Muscle of leg (tissue), 11 donors: ENCODE measurements around the gene SIK1. TPM values are rescaled to one million over a fixed set of nuclear protein-coding genes. Genes with fewer than 3 reads are reported as not detected.
"Not testable (repeated sequence)": the region's sequence is repeated elsewhere in the genome, so short reads cannot be mapped to it uniquely, and the experiment has no call there.

Source experiments
- DNase-seq: peaks from one replicate; pipeline ENCODE4 v3.0.0; 2013
- H3K27ac ChIP-seq: one replicate; pipeline ENCODE4 v1.5.1; 2013; ENCODE audit warnings: mild to moderate bottlenecking, low read length, control low read depth
- H3K27me3 ChIP-seq: one replicate; pipeline ENCODE4 v1.6.1; 2013; ENCODE audit warnings: low read length; ENCODE audit not compliant: control insufficient read depth, insufficient read depth
- H3K36me3 ChIP-seq: one replicate; pipeline ENCODE4 v1.6.1; 2013; ENCODE audit warnings: low read length; ENCODE audit not compliant: control insufficient read depth, insufficient read depth
- H3K4me1 ChIP-seq: one replicate; pipeline ENCODE4 v1.6.1; 2013; ENCODE audit warnings: low read length; ENCODE audit not compliant: control insufficient read depth, insufficient read depth
- H3K4me3 ChIP-seq: one replicate; pipeline ENCODE4 v1.5.1; 2013; ENCODE audit warnings: low read length, control low read depth
- H3K9me3 ChIP-seq: replicated peaks from 2 replicates; pipeline ENCODE4 v1.6.1; 2013; ENCODE audit warnings: low read depth, low read length; ENCODE audit not compliant: control insufficient read depth
- WGBS: methylation state at CpG from one replicate; pipeline ENCODE4 v1.1.5; 2013; ENCODE audit warnings: missing lambda C conversion rate; ENCODE audit not compliant: insufficient coverage; 5-methylcytosine and 5-hydroxymethylcytosine counted together
- polyA plus RNA-seq, 8 donors: library from polyadenylated mRNA; unstranded; fragments of 120-200 nt; gene quantifications; one replicate each; pipeline versions ENCODE4 v1.2.1 to v1.2.3, GENCODE V29; 2013; ENCODE audit warnings: inconsistent platforms in 1 of 8, low replicate concordance in 1 of 8; ENCODE audit not compliant: insufficient read length in 8 of 8, insufficient read depth in 1 of 8
- total RNA-seq: library from RNA; stranded (reverse); fragments of 120-200 nt; gene quantifications from one replicate; pipeline ENCODE4 v1.2.4, GENCODE V29; 2013

The SIK1 gene
- total and polyA plus RNA-seq, 9 donors = 0.66 to 6.8 (median 2.1) TPM; not detected in 1

DNA sequence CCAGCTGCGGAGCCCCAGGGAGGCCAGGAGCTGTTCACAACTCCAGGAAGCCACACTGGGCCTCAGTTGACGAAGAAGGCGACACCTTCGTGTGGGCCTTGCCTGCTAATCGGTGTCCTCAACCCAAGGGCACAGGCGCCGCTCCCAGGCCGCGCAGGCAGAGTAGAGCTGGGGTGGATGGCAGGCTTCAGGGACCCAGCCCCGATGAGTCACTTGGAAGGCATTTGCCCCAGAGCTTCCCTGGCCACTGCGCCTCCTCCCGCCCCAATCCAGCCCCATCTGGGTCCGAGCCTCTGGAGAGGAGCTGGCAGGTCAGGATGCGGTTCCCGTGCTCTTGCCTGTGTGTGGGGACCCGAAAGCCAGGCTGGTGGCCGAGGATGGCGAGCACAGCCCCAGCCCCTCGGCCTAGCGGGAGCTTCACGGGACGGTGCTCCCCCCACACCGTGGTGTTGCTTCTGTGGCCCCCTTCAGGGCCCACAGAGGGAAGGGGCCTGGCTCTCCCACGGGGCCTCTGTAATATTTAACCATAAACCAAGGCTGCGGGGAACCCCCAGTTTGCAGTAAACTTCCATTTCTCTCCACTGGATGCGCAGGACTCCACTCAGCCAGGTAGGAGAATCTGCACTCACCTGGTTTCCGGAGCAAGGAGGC lies 30.0 kb downstream of the SIK1 start:
- not testable (repeated sequence) for H3K9me3 ChIP-seq, H3K36me3 ChIP-seq, H3K27me3 ChIP-seq, H3K4me3 ChIP-seq, H3K4me1 ChIP-seq, H3K27ac ChIP-seq, DNase-seq
- no CpG with 5 or more reads among the region's 27 CpGs for WGBS

DNA sequence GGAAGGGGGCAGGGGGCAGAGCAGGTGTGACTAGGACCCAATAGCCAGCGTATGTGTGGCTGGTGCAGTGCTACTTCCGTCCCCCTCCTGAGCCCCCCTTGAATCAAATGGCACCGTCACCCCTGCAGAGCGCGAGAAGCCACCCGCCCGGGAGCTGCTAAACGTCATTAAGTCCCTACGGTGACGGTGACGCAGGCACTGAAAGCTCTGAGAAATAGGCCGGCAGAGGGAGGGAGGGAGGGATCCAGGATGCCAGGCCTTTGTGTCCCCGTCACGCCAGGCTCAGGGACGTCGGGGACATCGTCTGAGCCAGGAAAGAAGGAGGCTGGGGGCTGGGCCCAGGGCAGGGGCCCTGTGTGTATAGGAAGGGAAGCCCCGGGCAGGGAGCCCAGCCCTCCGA lies 43.6 kb downstream of the SIK1 start:
- H3K27ac ChIP-seq = not testable (repeated sequence)
- no CpG with 5 or more reads among the region's 19 CpGs for WGBS

DNA sequence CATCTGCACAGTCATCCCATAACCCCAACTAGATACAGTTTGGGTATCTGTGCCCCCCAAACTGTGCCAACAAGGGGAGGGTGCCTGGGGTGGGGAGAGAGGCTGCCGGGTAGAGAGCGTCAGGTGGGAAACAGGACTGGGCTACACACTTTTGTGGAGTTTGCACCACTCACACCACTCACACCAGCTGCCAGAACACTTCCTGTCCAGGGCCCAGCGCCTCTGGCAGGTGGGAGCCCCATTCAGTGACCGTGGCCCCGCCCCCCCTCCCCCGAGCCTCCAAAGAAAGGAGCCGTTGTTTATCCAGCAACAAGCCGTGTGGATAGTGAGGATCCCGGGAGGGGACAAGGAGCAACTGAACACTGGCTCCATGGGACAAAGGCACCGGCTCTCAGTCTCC lies 44.0 kb downstream of the SIK1 start:
- H3K27ac ChIP-seq, H3K4me3 ChIP-seq, H3K4me1 ChIP-seq, DNase-seq, H3K36me3 ChIP-seq, H3K27me3 ChIP-seq, H3K9me3 ChIP-seq: not testable (repeated sequence)
- WGBS = no CpG with 5 or more reads among the region's 10 CpGs

More for the DNA sequence above, 43.6 kb downstream of the SIK1 start:
- H3K4me3 ChIP-seq, DNase-seq, H3K4me1 ChIP-seq, H3K27me3 ChIP-seq, H3K9me3 ChIP-seq, H3K36me3 ChIP-seq: not testable (repeated sequence)

DNA sequence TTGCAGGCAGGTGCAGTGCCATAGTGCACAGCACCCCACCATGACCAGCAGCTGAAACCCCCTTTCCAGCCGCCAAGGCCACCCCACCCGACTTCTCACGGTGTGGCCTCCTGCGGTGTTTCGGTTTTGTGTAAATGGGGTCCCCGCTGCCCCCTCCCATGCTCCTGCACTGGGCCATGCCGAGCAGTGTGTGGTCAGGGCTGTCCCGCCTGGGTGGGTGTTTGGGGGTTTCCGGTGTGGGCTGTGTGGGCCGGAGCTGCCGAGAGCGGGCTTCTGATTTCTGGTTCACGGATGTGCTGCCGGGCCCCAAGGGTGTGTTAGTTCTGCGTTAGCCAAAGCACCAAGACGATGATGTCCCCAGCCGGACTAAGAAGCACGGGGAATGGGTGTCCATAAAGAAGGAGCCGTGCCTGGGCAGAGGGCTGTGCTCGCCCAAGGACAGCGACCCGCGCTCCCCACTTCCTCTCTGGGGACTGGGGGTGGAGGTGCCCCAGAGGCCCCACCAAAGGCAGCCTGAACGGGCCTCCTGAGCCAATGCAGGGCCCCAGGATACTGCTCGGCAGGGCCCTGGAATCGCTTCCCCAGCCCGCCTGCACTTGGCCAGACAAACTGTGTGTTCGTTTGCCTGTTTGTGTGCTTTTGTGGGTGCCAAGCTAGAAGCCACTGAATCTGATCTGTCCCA lies 45.9 kb downstream of the SIK1 start:
- H3K4me3 ChIP-seq, DNase-seq, H3K36me3 ChIP-seq, H3K27ac ChIP-seq, H3K27me3 ChIP-seq, H3K4me1 ChIP-seq, H3K9me3 ChIP-seq: not testable (repeated sequence)
- no CpG with 5 or more reads among the region's 28 CpGs for WGBS

DNA sequence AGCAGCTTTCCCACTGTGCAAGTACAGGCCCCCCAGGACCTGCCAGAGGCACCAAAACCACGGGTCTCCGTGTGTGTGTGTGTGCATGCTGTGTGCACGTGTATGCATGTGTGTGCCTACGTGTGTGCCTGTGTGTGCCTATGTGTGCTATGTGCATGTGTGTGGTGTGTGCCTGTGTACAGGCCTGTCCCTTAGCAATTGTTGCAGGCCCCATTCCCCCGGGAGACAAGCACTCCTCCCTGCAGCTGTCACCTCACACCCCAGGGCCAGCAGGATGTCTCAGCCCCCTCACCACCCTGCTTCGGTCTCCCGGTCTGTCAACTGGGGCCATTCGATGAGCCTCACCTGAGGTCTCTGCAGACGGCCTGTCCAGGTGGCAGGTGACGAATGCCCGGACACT lies 46.6 kb downstream of the SIK1 start:
- not testable (repeated sequence) for H3K27ac ChIP-seq, H3K9me3 ChIP-seq, H3K4me3 ChIP-seq, H3K27me3 ChIP-seq, H3K36me3 ChIP-seq, H3K4me1 ChIP-seq, DNase-seq
- WGBS = no CpG with 5 or more reads among the region's 11 CpGs

DNA sequence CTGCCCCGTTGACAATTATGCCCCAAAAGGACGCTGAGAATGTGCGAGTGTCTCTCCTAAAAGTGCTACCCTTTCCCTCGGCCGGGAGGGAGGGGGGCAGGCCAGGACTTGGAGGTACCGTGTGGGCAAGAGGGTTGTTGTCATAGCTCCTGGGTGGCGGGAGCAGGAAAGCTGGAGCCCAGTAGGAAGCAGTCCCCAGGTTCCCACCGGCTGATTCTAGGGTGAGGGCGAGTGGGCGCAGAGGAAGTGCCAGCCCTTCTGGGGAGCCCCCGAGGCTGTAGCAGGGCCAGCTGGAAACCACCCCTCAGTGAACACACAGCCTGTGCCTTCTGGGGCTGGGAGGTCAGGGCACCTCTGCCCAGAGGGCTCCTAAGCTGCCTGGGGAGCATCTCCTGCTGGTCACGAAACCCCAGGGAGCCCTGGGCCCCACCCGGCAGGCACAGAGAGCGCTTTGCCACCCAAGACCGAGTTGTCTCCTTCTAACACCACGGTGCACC lies 47.3 kb downstream of the SIK1 start:
- H3K36me3 ChIP-seq, DNase-seq, H3K27me3 ChIP-seq, H3K4me3 ChIP-seq, H3K4me1 ChIP-seq, H3K27ac ChIP-seq, H3K9me3 ChIP-seq: not testable (repeated sequence)
- WGBS = no CpG with 5 or more reads among the region's 16 CpGs

DNA sequence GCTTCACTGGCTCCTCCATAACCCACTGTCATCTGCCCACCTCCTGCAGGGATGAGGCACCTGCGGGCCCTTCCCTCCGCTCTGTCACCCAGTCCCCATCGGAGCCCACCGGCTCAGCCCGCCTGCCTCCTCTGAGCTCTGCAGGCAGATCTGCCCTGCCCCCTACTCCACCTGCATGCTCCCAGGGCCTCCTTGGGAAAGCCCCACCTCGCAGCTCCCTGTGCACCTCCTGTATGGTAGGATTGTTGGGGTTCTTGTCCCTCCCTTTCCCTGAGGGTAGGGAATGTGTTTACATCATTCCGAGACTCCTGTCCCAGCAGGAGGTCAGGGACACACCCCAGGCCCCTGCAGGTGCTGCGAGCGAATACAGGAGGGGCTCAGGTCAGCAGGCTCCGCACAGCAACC lies 50.5 kb downstream of the SIK1 start:
- 71% methylated on average over 3 of the region's 10 CpGs for WGBS
- Histone ChIP-seq H3K36me3 (no peaks in the 10 kb centered on the region), H3K4me3 (no peak overlapping the region), H3K27me3 (no peaks in the 10 kb centered on the region), H3K9me3 (no peaks in the 10 kb centered on the region), H3K27ac (no peak overlapping the region), H3K4me1 (peaks cover 19% of the 10 kb centered on the region)
- no peak for DNase-seq

DNA sequence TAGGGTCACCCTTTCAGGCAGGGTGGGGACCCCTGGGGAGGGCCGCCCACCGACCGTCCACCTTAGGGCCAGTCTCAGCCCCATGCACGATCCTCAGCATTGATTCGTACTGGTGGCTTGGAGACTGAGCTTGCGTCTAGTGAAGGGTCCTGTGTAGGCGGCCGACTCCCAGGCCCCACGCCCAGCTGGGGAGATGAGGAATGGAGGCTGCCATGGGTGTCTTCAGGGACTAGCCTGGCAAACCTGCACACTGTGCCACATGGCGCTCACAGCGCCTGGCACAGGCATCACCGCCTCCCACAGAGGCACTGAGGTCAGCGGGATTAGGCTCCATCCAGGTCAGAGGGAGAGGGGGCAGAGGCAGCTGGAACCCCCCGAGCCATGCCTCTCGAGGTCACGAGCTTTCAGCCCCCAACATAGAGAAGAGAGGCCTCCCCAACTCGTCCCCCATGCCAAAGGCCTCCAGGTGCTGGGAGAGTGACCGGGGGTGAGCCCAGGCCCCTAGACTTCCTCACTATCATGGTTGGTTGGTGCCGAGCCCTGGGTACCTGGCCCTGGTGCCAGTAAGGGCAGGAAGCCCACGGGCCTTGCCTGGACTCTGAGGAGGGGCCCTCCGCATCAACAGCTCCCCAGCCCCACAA lies 51.0 kb downstream of the SIK1 start:
- Histone ChIP-seq H3K27me3 (no peaks in the 10 kb centered on the region), H3K36me3 (no peaks in the 10 kb centered on the region), H3K4me3 (no peak overlapping the region), H3K9me3 (no peaks in the 10 kb centered on the region), H3K4me1 (peaks cover 19% of the 10 kb centered on the region), H3K27ac (no peak overlapping the region)
- WGBS = 85% methylated on average over 15 of the region's 21 CpGs
- no peak for DNase-seq

DNA sequence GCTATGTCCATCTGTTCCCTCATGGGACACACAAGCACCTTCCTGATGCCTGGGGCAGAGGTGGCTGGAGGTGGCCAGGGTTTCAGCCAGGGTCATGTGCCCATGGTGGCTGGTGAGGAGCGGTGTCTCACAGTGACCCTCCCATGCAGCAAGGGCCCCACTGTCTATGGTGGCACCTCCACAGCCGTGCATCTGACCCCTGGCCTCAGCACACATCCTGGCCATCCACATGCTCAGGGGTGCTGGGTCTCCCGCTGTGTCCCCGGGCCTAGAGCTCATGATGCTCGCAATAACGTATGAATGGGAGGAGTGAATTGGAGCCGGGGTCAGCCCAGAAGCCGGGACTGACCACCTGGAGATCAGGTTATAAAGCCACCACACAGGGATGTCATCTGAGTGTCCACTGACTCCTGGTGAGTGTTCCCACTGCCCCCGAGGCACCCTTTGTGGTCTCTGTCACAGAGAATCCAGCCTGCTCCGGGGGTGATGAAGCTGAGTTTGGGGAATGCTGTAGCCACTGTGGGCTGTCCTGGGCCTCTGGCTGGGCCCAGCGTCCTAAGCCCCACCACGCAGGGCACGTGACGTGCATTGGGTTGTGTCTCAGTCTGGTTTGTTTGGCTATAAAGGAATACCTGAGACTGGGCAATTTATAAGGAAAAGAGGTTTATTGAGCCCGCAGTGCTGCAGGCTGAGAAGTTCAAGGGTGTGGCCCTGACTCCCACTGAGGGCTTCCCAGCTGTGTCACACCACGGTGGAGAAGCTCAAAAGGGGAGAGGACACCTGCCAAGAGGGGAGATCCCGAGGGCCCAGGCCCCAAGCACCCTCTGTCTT lies 51.7 kb downstream of the SIK1 start:
- H3K4me3 ChIP-seq = no peak overlapping the region

More for the DNA sequence above, 51.7 kb downstream of the SIK1 start:
- Histone ChIP-seq H3K27me3 (no peaks in the 10 kb centered on the region), H3K27ac (no peak overlapping the region), H3K9me3 (no peaks in the 10 kb centered on the region), H3K4me1 (peaks cover 26% of the 10 kb centered on the region), H3K36me3 (no peaks in the 10 kb centered on the region)
- WGBS = 80% methylated on average over 10 of the region's 17 CpGs
- DNase-seq = no peak
